CD14-positive monocyte (primary cell): ENCODE measurements around the gene PRKN. TPM values are rescaled to one million over a fixed set of nuclear protein-coding genes. Genes with fewer than 3 reads are reported as not detected.

Source experiments
- DNase-seq, 3 donors: peaks; one replicate each; pipeline ENCODE4 v3.0.0-alpha.2; 2011 to 2022
- H2AFZ ChIP-seq: 2 replicates; pipeline ENCODE4 v1.6.0; 2012; ENCODE audit warnings: mild to moderate bottlenecking, low read depth, low read length, inconsistent platforms; ENCODE audit not compliant: insufficient read depth, poor library complexity, severe bottlenecking
- H3K27ac ChIP-seq, 2 donors: 1 replicate in 1 of 2; 2 replicates in 1 of 2; pipeline ENCODE4 v1.5.1; 2012 to 2013; ENCODE audit warnings: low read length in 2 of 2, control low read depth in 1 of 2, inconsistent platforms in 1 of 2, low read depth in 1 of 2, mild to moderate bottlenecking in 1 of 2
- H3K27me3 ChIP-seq, 2 donors: one replicate each; pipeline versions ENCODE4 v1.6.0 to v1.6.1; 2011 to 2013; ENCODE audit warnings: low read length in 2 of 2; ENCODE audit not compliant: control insufficient read depth in 2 of 2, insufficient read depth in 2 of 2
- H3K36me3 ChIP-seq, 2 donors: replicated peaks in 1 of 2; 1 replicate in 1 of 2; 2 replicates in 1 of 2; pipeline versions ENCODE4 v1.5.1 to v1.6.1; 2012 to 2013; ENCODE audit warnings: low read length in 2 of 2, control low read depth in 1 of 2, inconsistent platforms in 1 of 2, mild to moderate bottlenecking in 1 of 2; ENCODE audit not compliant: insufficient read depth in 2 of 2, control insufficient read depth in 1 of 2
- H3K4me1 ChIP-seq, 2 donors: 1 replicate in 1 of 2; 2 replicates in 1 of 2; pipeline versions ENCODE4 v1.5.1 to v1.6.1; 2012 to 2013; ENCODE audit warnings: low read length in 2 of 2, control low read depth in 1 of 2, inconsistent platforms in 1 of 2, mild to moderate bottlenecking in 1 of 2, moderate library complexity in 1 of 2; ENCODE audit not compliant: insufficient read depth in 2 of 2, control insufficient read depth in 1 of 2
- H3K4me2 ChIP-seq: replicated peaks from 2 replicates; pipeline ENCODE3; 2012; ENCODE audit warnings: low read length, moderate library complexity, mild to moderate bottlenecking; ENCODE audit not compliant: poor library complexity, severe bottlenecking; ENCODE audit errors: extremely low read depth
- H3K4me3 ChIP-seq, 3 experiments: fragments of 200-600 bp in 1 of 3; sonication (generic) in 1 of 3; replicated peaks in 1 of 3; 1 replicate in 2 of 3; 2 replicates in 1 of 3; pipeline ENCODE4 v1.5.1; 2011 to 2013; ENCODE audit warnings: low read length in 3 of 3, mild to moderate bottlenecking in 3 of 3, control low read depth in 2 of 3, low read depth in 2 of 3, inconsistent platforms in 1 of 3, moderate library complexity in 1 of 3
- H3K79me2 ChIP-seq: 2 replicates; pipeline ENCODE4 v1.6.0; 2012; ENCODE audit warnings: mild to moderate bottlenecking, control low read depth, inconsistent platforms, low read length, moderate library complexity; ENCODE audit not compliant: insufficient read depth
- H3K9ac ChIP-seq: 2 replicates; pipeline ENCODE4 v1.6.0; 2017; ENCODE audit warnings: low read length, mild to moderate bottlenecking; ENCODE audit not compliant: insufficient read depth, poor library complexity, severe bottlenecking
- H3K9me3 ChIP-seq, 2 donors: replicated peaks in 1 of 2; 1 replicate in 1 of 2; 2 replicates in 1 of 2; pipeline versions ENCODE4 v1.5.1 to v1.6.1; 2012 to 2013; ENCODE audit warnings: low read length in 2 of 2, control low read depth in 1 of 2; ENCODE audit not compliant: control insufficient read depth in 1 of 2, insufficient read depth in 1 of 2
- H4K20me1 ChIP-seq: 2 replicates; pipeline ENCODE4 v1.6.0; 2012; ENCODE audit warnings: mild to moderate bottlenecking, low read length, control low read depth, moderate library complexity; ENCODE audit not compliant: insufficient read depth
- H3K27ac Mint-ChIP-seq, 7 donors: one replicate each; pipeline ENCODE4 v1.8.0; 2020; ENCODE audit warnings: mild to moderate bottlenecking in 7 of 7, mixed read lengths in 7 of 7, moderate library complexity in 6 of 7, inconsistent platforms in 2 of 7
- H3K27me3 Mint-ChIP-seq, 3 donors: one replicate each; pipeline ENCODE4 v1.8.0; 2021 to 2022; ENCODE audit warnings: low read depth in 3 of 3, mild to moderate bottlenecking in 3 of 3, mixed read lengths in 3 of 3, moderate library complexity in 3 of 3, inconsistent platforms in 1 of 3
- H3K36me3 Mint-ChIP-seq, 2 donors: one replicate each; pipeline ENCODE4 v1.8.0; 2020; ENCODE audit warnings: mixed read lengths in 2 of 2, inconsistent platforms in 1 of 2, mild to moderate bottlenecking in 1 of 2
- H3K4me1 Mint-ChIP-seq: one replicate; pipeline ENCODE4 v1.8.0; 2020; ENCODE audit warnings: mild to moderate bottlenecking, mixed read lengths
- H3K4me3 Mint-ChIP-seq, 2 donors: one replicate each; pipeline ENCODE4 v1.8.0; 2020; ENCODE audit warnings: mild to moderate bottlenecking in 2 of 2, mixed read lengths in 2 of 2, moderate library complexity in 1 of 2
- H3K9me3 Mint-ChIP-seq, 7 donors: one replicate each; pipeline ENCODE4 v1.8.0; 2020 to 2022; ENCODE audit warnings: mixed read lengths in 7 of 7, mild to moderate bottlenecking in 6 of 7, moderate library complexity in 6 of 7, inconsistent platforms in 2 of 7
- CTCF ChIP-seq: fragments of 200-600 bp; IDR thresholded peaks from one replicate; pipeline ENCODE4 v1.8.0; 2022; ENCODE audit warnings: antibody characterized with exemption, mild to moderate bottlenecking
- WGBS: methylation state at CpG from one replicate; pipeline ENCODE4 v1.1.5; 2013; ENCODE audit warnings: missing lambda C conversion rate; ENCODE audit not compliant: insufficient coverage; 5-methylcytosine and 5-hydroxymethylcytosine counted together
- intact Hi-C, 2 donors: fragments of 100-400 bp; cut with micrococcal nuclease; formaldehyde crosslinking; loops; one replicate each; pipeline versions ENCODE4 v1.15.0 to v1.15.1; 2023
- polyA plus RNA-seq, 3 donors: library from polyadenylated mRNA; depleted of rRNA in 1 of 3; unstranded in 2 of 3; stranded (reverse) in 1 of 3; fragments of 300-500 nt in 2 of 3; fragments of >200 nt in 1 of 3; fragmentation: Illumina TruSeq in 2 of 3; gene quantifications; 1 replicate in 2 of 3; 2 replicates in 1 of 3; pipeline ENCODE4 v1.2.3, GENCODE V29; 2012 to 2021

Gene PRKN
- polyA plus RNA-seq, 3 donors: 0.19 to 0.21 TPM; not detected in 1

DNA sequence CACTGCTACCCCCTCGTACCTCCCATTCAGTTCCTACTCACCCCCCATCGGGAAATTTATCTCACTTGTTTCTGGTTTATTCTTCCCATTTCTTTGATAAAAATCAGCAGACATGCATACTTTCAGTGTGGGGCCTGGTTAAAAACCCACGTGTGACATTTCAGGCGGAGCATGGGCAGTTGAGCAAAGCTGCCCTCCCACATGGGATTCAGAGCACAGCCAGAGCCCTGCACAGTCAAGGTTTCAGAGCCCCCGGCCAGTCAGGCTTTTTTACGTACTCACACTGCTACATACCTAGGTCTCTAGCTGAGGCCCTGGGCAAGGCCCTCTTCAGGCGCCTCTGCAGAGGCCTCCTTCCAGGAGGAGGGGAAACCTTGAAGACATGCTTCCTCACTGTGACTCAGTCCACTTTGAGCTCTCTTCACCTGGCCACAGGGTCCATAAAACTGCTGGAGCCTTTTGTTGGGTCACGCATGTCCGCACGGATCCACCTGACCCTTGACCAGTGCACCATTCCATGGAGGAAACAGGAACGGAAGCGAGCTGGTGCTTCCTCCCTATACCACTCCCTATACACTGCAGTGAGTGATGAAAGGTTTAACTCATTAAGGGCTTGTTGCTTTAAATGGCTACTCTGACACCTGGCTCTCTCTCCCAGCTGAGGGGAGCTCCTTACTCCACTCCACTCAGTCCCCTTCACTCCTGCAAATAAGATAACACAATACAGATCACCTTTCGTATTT, 713.3 kb downstream of the PRKN start:
- peaks cover 0 to 27% (median 10%) of the 10 kb centered on the region in 7 donors for H3K9me3 Mint-ChIP-seq
- H3K9me3 ChIP-seq: peaks cover 8 to 16% of the 10 kb centered on the region in 2 donors
- H3K4me1 Mint-ChIP-seq: no peaks in the 10 kb centered on the region
- H3K27ac ChIP-seq: no peak overlapping the region
- no peaks in the 10 kb centered on the region for H3K79me2 ChIP-seq
- no peaks in the 10 kb centered on the region for H3K4me1 ChIP-seq
- no peaks in the 10 kb centered on the region for H4K20me1 ChIP-seq
- H3K4me3 Mint-ChIP-seq: no peak overlapping the region
- H3K4me3 ChIP-seq: no peak overlapping the region
- intact Hi-C loops: no loop called here
- no peaks in the 10 kb centered on the region for H3K36me3 Mint-ChIP-seq
- DNase-seq: no peak
- H2AFZ ChIP-seq: no peak overlapping the region
- no peaks in the 10 kb centered on the region for H3K27me3 Mint-ChIP-seq
- 86% methylated on average over 8 of the region's 13 CpGs for WGBS
- no peak overlapping the region for H3K4me2 ChIP-seq
- no peaks in the 10 kb centered on the region for H3K36me3 ChIP-seq
- no peak overlapping the region for H3K27ac Mint-ChIP-seq
- no peak for TF ChIP-seq CTCF
- no peaks in the 10 kb centered on the region for H3K27me3 ChIP-seq
- no peak overlapping the region for H3K9ac ChIP-seq

DNA sequence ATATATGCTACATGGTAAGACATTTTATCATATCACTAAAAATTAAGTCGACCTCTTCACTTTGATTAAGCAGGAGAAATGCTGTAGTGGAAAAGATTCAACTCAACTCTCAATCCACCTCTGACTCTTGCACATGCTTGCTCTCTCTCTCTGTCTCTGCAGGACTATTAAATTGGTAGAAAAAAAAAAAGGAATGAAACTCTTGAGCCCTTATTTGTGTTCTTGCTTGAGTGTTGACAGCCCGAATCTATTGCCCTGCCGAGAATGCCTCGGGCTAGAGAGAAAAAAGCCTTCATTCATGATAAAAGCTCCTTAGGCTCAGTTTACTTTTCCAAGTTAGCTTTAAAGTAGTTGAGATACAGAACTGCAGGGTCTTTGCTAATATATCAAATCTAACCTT, 722.2 kb downstream of the PRKN start:
- H2AFZ ChIP-seq: no peak overlapping the region
- H3K27me3 Mint-ChIP-seq: no peaks in the 10 kb centered on the region
- no peak overlapping the region for H3K4me3 Mint-ChIP-seq
- 93% methylated on average over 3 of the region's 4 CpGs for WGBS
- no peaks in the 10 kb centered on the region for H3K4me1 ChIP-seq
- TF ChIP-seq CTCF: no peak
- no peaks in the 10 kb centered on the region for H3K4me1 Mint-ChIP-seq
- H3K9me3 ChIP-seq: peaks cover 7 to 8% of the 10 kb centered on the region in 2 donors
- no peak overlapping the region for H3K4me2 ChIP-seq
- H3K36me3 ChIP-seq: no peaks in the 10 kb centered on the region
- no peak overlapping the region for H3K27ac Mint-ChIP-seq
- peaks cover 2 to 15% (median 4%) of the 10 kb centered on the region in 7 donors for H3K9me3 Mint-ChIP-seq
- no peaks in the 10 kb centered on the region for H4K20me1 ChIP-seq
- intact Hi-C loops: no loop called here
- no peak for DNase-seq
- H3K9ac ChIP-seq: no peak overlapping the region
- no peaks in the 10 kb centered on the region for H3K27me3 ChIP-seq
- H3K36me3 Mint-ChIP-seq: no peaks in the 10 kb centered on the region
- H3K4me3 ChIP-seq: no peak overlapping the region
- no peak overlapping the region for H3K27ac ChIP-seq
- H3K79me2 ChIP-seq: no peaks in the 10 kb centered on the region
